ENCODE results near the gene GID8. TPM values are rescaled to one million over a fixed set of nuclear protein-coding genes. Genes with fewer than 3 reads are reported as not detected.

Gene GID8
- total RNA-seq, 4 donors from 2014 or later: 23.4 to 33.4 (median 29.7) TPM

DNA sequence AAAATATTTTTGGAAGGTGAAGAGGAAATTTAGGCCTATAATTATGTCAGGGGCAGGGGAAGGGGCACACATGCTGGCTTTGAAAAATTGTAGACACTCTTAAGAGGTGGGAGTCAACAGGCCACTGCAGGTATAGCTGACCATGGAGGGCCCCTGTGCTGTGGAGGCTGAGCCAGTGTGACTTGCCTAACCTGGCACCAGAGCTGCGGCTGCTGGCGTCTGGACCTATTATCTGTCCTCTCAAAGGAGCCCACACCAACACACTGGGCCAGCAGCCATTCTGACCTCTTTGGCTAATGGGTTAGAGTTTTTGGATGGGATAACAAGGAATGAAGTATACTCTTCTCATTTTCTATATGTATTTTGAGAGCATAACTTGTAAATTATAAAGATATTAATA, 4.5 kb downstream of the GID8 start:
- Histone ChIP-seq H3K4me1 (peaks cover 0 to 40% (median 14%) of the 10 kb centered on the region in 4 donors), H3K27me3 (no peaks in the 10 kb centered on the region), H3K36me3 (peaks cover 5 to 61% (median 26%) of the 10 kb centered on the region in 3 donors), H3K4me3 (no peak overlapping the region), H3K9me3 (no peaks in the 10 kb centered on the region), H3K27ac (no peak overlapping the region)
- TF ChIP-seq EP300 (IDR thresholded peaks at IDR 0.05) (no peak), POLR2A (IDR thresholded peaks at IDR 0.05) (no peak)
- TF ChIP-seq, protein P1, sequence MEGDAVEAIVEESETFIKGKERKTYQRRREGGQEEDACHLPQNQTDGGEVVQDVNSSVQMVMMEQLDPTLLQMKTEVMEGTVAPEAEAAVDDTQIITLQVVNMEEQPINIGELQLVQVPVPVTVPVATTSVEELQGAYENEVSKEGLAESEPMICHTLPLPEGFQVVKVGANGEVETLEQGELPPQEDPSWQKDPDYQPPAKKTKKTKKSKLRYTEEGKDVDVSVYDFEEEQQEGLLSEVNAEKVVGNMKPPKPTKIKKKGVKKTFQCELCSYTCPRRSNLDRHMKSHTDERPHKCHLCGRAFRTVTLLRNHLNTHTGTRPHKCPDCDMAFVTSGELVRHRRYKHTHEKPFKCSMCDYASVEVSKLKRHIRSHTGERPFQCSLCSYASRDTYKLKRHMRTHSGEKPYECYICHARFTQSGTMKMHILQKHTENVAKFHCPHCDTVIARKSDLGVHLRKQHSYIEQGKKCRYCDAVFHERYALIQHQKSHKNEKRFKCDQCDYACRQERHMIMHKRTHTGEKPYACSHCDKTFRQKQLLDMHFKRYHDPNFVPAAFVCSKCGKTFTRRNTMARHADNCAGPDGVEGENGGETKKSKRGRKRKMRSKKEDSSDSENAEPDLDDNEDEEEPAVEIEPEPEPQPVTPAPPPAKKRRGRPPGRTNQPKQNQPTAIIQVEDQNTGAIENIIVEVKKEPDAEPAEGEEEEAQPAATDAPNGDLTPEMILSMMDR (IDR thresholded peaks at IDR 0.05): no peak
- no peak for DNase-seq (ENCODE audit: low spot score in 2 of 2)
- WGBS, 2 donors: 75 to 82% methylated on average over 2 of the region's 2 CpGs

DNA sequence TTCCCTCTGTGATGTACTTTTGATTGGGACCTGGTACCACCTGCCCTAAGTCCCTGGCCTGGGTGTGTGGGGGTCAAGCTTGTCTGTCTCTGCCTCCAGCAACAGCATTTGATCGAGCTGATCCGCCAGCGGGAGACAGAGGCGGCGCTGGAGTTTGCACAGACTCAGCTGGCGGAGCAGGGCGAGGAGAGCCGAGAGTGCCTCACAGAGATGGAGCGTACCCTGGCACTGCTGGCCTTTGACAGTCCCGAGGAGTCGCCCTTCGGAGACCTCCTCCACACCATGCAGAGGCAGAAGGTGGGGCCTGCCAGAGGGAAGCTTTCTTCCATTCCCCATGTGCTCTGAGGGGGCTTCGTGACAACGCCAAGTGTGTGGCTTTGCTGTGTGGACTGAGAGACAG, 5.4 kb downstream of the GID8 start:
- 89 to 93% methylated on average over 14 of the region's 14 CpGs for WGBS, 2 donors

DNA sequence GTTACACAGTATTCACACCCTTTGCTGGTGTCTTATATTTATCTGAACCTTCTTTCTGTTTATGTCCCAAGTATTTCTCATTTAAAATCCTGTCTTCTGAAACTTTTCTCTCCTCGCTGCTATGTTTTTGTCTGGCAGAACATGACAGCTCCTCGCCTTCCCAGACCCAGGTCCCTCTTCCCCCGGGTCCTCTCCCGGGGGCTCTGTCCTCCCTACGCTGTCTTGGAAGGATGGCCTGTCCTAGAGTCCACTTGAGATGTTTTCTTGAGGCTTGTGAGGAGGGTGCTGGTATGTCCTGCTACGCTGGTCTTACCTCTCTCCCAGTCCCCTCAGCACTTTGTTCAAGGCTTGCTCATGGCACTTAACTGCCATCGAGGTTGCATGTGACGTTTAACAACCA, 6.2 kb downstream of the GID8 start:
- H3K9me3 ChIP-seq: no peaks in the 10 kb centered on the region
- H3K4me1 ChIP-seq: peaks cover 0 to 34% (median 10%) of the 10 kb centered on the region in 4 donors
- no peak for DNase-seq (ENCODE audit: low spot score in 2 of 2)
- 93 to 94% methylated on average over 8 of the region's 8 CpGs for WGBS, 2 donors
- no peaks in the 10 kb centered on the region for H3K27me3 ChIP-seq
- TF ChIP-seq EP300 (IDR thresholded peaks at IDR 0.05) (no peak), POLR2A (IDR thresholded peaks at IDR 0.05) (no peak)
- TF ChIP-seq, protein P1 (IDR thresholded peaks at IDR 0.05): no peak
- peaks cover 5 to 77% (median 26%) of the 10 kb centered on the region in 3 donors for H3K36me3 ChIP-seq
- H3K27ac ChIP-seq: no peak overlapping the region
- no peak overlapping the region for H3K4me3 ChIP-seq

More for the DNA sequence above, 5.4 kb downstream of the GID8 start:
- DNase-seq (ENCODE audit: low spot score in 2 of 2): no peak
- Histone ChIP-seq H3K27ac (no peak overlapping the region), H3K9me3 (no peaks in the 10 kb centered on the region), H3K27me3 (no peaks in the 10 kb centered on the region), H3K4me3 (no peak overlapping the region), H3K36me3 (peaks cover 5 to 70% (median 26%) of the 10 kb centered on the region in 3 donors), H3K4me1 (peaks cover 0 to 40% (median 14%) of the 10 kb centered on the region in 4 donors)
- no peak for TF ChIP-seq EP300 (IDR thresholded peaks at IDR 0.05)
- no peak for TF ChIP-seq POLR2A (IDR thresholded peaks at IDR 0.05)
- TF ChIP-seq, protein P1 (IDR thresholded peaks at IDR 0.05): no peak

DNA sequence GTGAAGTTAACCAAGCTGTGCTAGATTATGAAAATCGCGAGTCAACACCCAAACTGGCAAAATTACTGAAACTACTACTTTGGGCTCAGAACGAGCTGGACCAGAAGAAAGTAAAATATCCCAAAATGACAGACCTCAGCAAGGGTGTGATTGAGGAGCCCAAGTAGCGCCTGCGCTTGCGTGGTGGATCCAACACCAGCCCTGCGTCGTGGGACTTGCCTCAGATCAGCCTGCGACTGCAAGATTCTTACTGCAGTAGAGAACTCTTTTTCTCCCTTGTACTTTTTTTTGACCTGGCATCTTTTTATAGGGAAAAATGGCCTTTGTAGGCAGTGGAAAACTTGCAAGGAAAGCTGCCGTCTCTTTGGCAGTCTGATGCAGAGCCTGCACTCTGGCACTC, 6.8 kb downstream of the GID8 start:
- H3K9me3 ChIP-seq: no peaks in the 10 kb centered on the region
- peaks cover 5 to 83% (median 26%) of the 10 kb centered on the region in 3 donors for H3K36me3 ChIP-seq
- no peak overlapping the region for H3K27ac ChIP-seq
- no peak for DNase-seq (ENCODE audit: low spot score in 2 of 2)
- no peaks in the 10 kb centered on the region for H3K27me3 ChIP-seq
- TF ChIP-seq, protein P1 (IDR thresholded peaks at IDR 0.05): no peak
- TF ChIP-seq EP300 (IDR thresholded peaks at IDR 0.05): no peak
- TF ChIP-seq POLR2A (IDR thresholded peaks at IDR 0.05): no peak
- 90% methylated on average over 10 of the region's 10 CpGs for WGBS, 2 donors
- peaks cover 0 to 28% (median 4%) of the 10 kb centered on the region in 4 donors for H3K4me1 ChIP-seq
- H3K4me3 ChIP-seq: no peak overlapping the region

DNA sequence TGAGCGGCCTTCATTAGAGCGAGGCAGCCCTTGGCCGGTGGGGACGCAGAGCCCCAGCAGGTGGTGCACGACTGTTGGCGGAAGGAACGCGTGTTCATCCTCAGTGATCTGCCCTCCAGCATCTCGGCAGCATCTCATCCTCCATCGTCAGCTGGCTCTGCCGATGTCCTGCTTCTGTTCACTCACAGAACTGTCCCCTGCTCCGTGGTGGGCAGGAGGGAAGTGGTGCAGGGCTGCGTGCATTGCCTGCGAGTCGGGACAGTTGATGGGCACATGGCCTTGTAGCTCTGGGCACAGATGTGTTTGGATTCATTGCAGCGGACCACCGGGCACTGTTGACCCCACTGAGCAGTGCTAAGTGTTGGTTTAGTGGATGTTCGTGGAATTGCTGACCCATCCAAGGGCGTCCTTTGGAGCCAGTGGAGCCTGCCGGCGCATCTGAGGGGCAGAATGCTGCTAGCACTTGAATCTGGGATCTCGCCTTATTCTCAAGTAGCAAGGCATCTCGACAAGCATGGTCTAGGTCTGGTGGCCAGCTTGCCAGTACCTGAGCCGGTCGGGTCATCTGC, 7.9 kb downstream of the GID8 start:
- no peak overlapping the region for H3K27ac ChIP-seq
- TF ChIP-seq, protein P1 (IDR thresholded peaks at IDR 0.05): no peak
- TF ChIP-seq EP300 (IDR thresholded peaks at IDR 0.05) (no peak), POLR2A (IDR thresholded peaks at IDR 0.05) (no peak)
- peaks cover 0 to 17% (median 0%) of the 10 kb centered on the region in 4 donors for H3K4me1 ChIP-seq
- peaks cover 5 to 94% (median 26%) of the 10 kb centered on the region in 3 donors for H3K36me3 ChIP-seq
- no peaks in the 10 kb centered on the region for H3K9me3 ChIP-seq
- WGBS, 2 donors: 90 to 95% methylated on average over 23 to 25 of the region's 25 CpGs
- DNase-seq (ENCODE audit: low spot score in 2 of 2): no peak
- no peaks in the 10 kb centered on the region for H3K27me3 ChIP-seq
- H3K4me3 ChIP-seq: no peak overlapping the region
